HCEC 1CT (cell line): ENCODE measurements around the gene DGKA.
A peak's percentile ranks its signal among the peaks of the same experiment; 100 is the strongest.

Experiments
- DNase-seq: peaks from one replicate; pipeline ENCODE4 v3.0.0-alpha.2; 2017

Gene DGKA

DNA sequence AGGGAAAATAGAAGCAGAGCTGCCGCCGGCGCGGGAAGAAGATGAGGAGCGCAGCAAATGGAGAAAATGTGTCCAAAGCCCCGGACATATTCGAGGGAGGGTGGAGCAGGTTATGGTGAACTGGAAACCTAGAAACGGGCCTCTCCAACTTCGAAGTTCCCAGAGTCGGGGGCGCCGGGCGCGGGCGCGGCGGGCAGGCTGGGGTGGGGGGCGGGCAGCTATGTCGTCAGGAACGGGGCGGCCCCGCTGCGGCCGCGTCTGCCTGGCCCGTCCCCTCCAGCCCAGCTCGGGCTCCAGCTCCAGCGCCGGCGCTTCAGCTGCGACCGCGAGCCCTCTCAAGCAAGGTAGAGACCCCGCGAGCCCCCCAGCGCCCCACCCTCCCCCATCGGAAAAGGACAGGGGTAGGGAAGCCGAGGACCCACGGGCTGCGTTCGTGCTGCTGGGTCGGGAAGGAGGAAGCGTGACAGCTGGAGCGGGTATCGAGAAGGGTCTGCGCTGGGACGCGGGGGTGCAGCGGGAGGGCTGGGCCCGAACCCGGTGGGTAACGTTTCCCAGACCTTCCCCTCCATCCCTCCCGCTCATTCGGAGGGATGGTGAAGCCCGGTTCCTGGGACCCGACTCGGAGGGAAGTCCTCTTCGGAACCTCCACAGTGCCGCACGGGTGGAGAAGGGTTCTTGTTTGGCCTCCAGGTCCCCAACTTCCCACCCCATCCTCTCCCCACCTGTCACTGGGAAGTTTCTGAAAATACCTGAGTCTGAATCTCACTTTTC, 1.0 kb downstream of the DGKA start:
- peak; percentile 45 for DNase-seq

DNA sequence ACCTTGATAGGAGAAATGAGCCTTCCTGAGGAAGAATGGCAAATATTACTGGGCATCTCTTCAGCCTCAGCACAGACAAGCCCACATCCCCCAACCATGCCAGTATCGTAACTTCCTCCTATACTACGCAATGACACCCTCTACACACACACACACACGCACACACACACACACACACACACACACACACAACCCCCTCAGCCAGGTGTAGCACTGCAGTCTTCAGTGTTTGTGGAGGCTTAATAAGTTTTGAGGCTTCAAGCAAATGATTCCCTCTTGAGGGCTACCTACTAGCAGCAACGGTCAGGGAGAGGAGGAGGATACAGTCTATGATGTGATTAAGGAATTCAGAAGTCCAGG, 1.6 kb downstream of the DGKA start:
- DNase-seq, result no peak

GRCh38 chr12:55933169-55933798, 2.3 kb downstream of the DGKA start:
- DNase-seq, result no peak

- DNase-seq, result no peak
Observed at GRCh38 chr12:55933799-55934742, 3.1 kb downstream of the DGKA start.

DNA sequence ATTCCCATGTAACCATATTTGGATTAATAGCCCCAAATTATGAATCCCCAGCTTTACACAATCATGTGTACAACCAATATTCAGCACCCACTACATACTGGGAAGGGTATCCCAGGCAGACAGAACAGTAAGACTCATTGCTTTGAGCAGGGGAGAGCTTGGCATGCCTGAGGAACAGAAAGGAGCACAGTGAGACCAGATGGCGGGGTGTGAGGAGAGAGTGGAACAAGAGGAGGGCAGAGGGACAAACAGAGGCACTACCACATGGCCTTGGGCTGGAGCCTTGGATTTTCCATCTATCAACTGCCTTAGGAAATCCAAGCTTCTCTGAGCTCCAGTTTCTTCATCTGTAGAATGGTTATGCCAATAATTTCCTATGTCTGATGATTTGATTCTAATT, 3.8 kb downstream of the DGKA start:
- no peak for DNase-seq

GRCh38 chr12:55935738-55936151, 4.8 kb downstream of the DGKA start:
- DNase-seq, result no peak

- DNase-seq, result peak; percentile 19
Observed at GRCh38 chr12:55937981-55938380, 7.0 kb downstream of the DGKA start.

- no peak for DNase-seq
Observed at GRCh38 chr12:55938826-55939501, 8.0 kb downstream of the DGKA start.

- DNase-seq, result peak; percentile 81
Observed at GRCh38 chr12:55940065-55940732, 9.2 kb downstream of the DGKA start.

- DNase-seq, result no peak
Observed at GRCh38 chr12:55942055-55942454, 11.1 kb downstream of the DGKA start.

- DNase-seq, result no peak
Observed at GRCh38 chr12:55942577-55943136, 11.7 kb downstream of the DGKA start.

DNA sequence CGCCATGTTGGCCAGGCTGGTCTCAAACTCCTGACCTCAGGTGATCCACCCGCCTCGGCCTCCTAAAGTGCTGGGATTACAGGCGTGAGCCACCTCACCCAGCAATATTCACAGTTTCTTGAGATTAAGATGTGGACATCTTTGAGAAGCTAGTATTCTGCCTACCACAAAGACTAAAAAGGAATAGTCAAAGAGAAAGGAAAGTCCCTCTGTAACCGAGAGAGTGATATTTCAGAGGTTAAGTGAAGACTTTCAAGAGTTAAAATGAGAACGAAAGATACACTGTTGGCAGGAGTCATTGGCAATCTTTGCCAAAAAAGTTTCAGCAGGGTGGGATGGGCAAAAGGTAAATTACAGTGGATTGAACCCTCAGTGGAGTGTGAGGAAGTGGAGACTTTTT, 15.6 kb downstream of the DGKA start:
- DNase-seq, result no peak

DNA sequence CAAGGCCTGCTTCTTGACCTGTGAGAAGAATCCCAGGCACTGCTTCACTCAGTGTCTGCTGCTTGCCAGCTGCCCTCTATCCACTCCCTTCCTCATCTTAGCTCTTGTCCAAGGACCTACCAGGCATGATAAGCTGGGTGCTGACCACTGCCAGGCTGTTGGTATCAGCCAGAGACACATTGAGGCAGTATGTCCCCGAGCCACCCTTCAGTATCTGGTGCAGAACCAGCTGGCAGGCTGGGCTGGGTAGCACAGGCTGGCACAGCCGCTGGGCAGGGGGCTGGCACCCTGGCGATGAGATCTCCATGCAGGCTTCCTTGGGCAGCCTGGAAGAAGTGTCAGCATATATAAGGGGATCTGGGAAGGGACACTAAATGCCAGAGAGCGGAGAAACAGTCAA, 24.4 kb downstream of the DGKA start:
- DNase-seq, result no peak

DNA sequence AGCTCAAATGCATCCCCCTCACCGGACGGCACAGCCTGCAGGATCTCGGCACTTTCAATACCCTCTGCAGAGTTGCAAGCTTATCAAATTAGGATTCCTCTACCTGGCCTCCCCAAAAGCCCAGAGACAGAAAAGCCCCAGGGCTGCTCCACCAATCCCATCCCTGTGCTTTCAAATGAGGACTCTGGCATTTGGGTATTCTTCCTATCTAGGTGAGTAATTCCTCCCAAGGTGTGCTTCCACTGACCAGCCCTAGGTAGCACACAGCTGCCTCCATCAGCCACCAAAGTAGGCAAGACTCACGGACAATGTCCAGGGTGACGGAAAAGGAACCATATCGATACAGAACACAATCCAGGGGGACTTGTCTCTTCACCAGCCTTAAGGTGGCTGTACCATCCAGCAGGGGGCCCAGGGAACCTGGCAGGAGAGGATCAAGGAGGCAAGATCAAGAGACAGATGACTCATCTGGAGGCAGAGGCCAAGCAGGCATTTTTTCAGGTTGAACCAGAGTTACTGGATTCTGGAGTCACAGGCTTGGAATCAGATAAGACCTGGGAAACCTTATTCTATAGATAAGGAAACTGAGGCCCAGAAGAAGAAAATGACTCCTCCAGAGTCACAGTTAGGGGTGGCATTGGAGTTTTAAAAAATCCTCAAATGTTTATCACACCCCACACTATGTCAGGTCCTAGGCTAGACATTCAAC, 25.0 kb downstream of the DGKA start:
- DNase-seq, result peak; percentile 59

- DNase-seq, result no peak
Observed at GRCh38 chr12:55957106-55957859, 26.3 kb downstream of the DGKA start.

- no peak for DNase-seq
Observed at GRCh38 chr12:55963760-55964159, 32.8 kb downstream of the DGKA start.

- DNase-seq, result no peak
Observed at GRCh38 chr12:55965240-55965639, 34.3 kb downstream of the DGKA start.

GRCh38 chr12:55965941-55966407, 35.0 kb downstream of the DGKA start, which contains the start of gene PMEL:
PMEL (minus strand) TSS chr12:55966042; CDS start chr12:55966011, 31 bp downstream.
- DNase-seq, result no peak

GRCh38 chr12:55966408-55967281, 35.7 kb downstream of the DGKA start, which contains the start of gene CDK2:
CDK2 (plus strand) TSS chr12:55966830; CDS start chr12:55967009, 179 bp downstream.
- peak; percentile 80 for DNase-seq
